Right kidney (tissue), 1 donor: ENCODE measurements around the gene ARHGAP44.

Source experiments
- DNase-seq: peaks from one replicate; pipeline ENCODE4 v3.0.0-alpha.2; 2016

Gene ARHGAP44

GRCh38 chr17:12899604-12900003 lies 110.3 kb downstream of the ARHGAP44 start:
- no peak for DNase-seq

GRCh38 chr17:12900474-12900873 lies 111.2 kb downstream of the ARHGAP44 start:
- DNase-seq: no peak

GRCh38 chr17:12902046-12902445 lies 112.7 kb downstream of the ARHGAP44 start:
- no peak for DNase-seq

GRCh38 chr17:12907477-12907876 lies 118.2 kb downstream of the ARHGAP44 start:
- DNase-seq: no peak

- DNase-seq: no peak
Observed at GRCh38 chr17:12909046-12909445, 119.7 kb downstream of the ARHGAP44 start.

- DNase-seq: no peak
Observed at GRCh38 chr17:12909511-12909910, 120.2 kb downstream of the ARHGAP44 start.

GRCh38 chr17:12911239-12911638 lies 121.9 kb downstream of the ARHGAP44 start:
- no peak for DNase-seq

- DNase-seq: no peak
Observed at GRCh38 chr17:12917399-12917798, 128.1 kb downstream of the ARHGAP44 start.

- DNase-seq: no peak
Observed at GRCh38 chr17:12918142-12918541, 128.8 kb downstream of the ARHGAP44 start.

- no peak for DNase-seq
Observed at GRCh38 chr17:12922120-12922519, 132.8 kb downstream of the ARHGAP44 start.

- DNase-seq: no peak
Observed at GRCh38 chr17:12924614-12925013, 135.3 kb downstream of the ARHGAP44 start.

- DNase-seq: no peak
Observed at GRCh38 chr17:12927001-12927400, 137.7 kb downstream of the ARHGAP44 start.

- DNase-seq: peak; percentile 17
Observed at GRCh38 chr17:12927541-12928425, 138.5 kb downstream of the ARHGAP44 start.

GRCh38 chr17:12928736-12929135 lies 139.4 kb downstream of the ARHGAP44 start:
- DNase-seq: no peak

- no peak for DNase-seq
Observed at GRCh38 chr17:12936501-12936900, 147.2 kb downstream of the ARHGAP44 start.

GRCh38 chr17:12940699-12941098 lies 151.4 kb downstream of the ARHGAP44 start:
- DNase-seq: no peak

GRCh38 chr17:12947047-12947446 lies 157.7 kb downstream of the ARHGAP44 start:
- DNase-seq: no peak

- no peak for DNase-seq
Observed at GRCh38 chr17:12952012-12952411, 162.7 kb downstream of the ARHGAP44 start.

- DNase-seq: no peak
Observed at GRCh38 chr17:12953156-12953555, 163.9 kb downstream of the ARHGAP44 start.

GRCh38 chr17:12955521-12955920 lies 166.2 kb downstream of the ARHGAP44 start:
- DNase-seq: no peak

GRCh38 chr17:12958786-12959185 lies 169.5 kb downstream of the ARHGAP44 start:
- DNase-seq: no peak

GRCh38 chr17:12959441-12959840 lies 170.1 kb downstream of the ARHGAP44 start:
- no peak for DNase-seq

- no peak for DNase-seq
Observed at GRCh38 chr17:12961655-12962054, 172.4 kb downstream of the ARHGAP44 start.

- no peak for DNase-seq
Observed at GRCh38 chr17:12963505-12963904, 174.2 kb downstream of the ARHGAP44 start.
